SU-DHL-6 (cell line): ENCODE measurements around the gene CYP4F11.
"Not testable (repeated sequence)": the region's sequence is repeated elsewhere in the genome, so short reads cannot be mapped to it uniquely, and the experiment has no call there.

Source experiments
- H2AFZ ChIP-seq: fragments of 200-600 bp; sonication (generic); 2 replicates; pipeline ENCODE4 v1.6.1; 2014; ENCODE audit warnings: low read depth, mild to moderate bottlenecking, moderate library complexity, mixed read lengths, antibody characterized with exemption, low read length; ENCODE audit not compliant: severe bottlenecking
- H3F3A ChIP-seq: fragments of 200-600 bp; shearing (Covaris generic); 2 replicates; pipeline ENCODE4 v1.6.0; 2016; ENCODE audit warnings: antibody characterized with exemption, mild to moderate bottlenecking; ENCODE audit not compliant: insufficient read depth
- H3K27ac ChIP-seq: fragments of 200-600 bp; sonication (generic); 2 replicates; pipeline ENCODE4 v1.5.1; 2016; ENCODE audit warnings: low read depth, mild to moderate bottlenecking, low read length, moderate library complexity, mixed read lengths
- H3K27me3 ChIP-seq: fragments of 200-600 bp; sonication (generic), shearing (Covaris generic); 2 replicates; pipeline ENCODE4 v1.6.0; 2014; ENCODE audit warnings: mild to moderate bottlenecking, low read length
- H3K36me3 ChIP-seq: fragments of 200-600 bp; sonication (generic); 2 replicates; pipeline ENCODE4 v1.6.1; 2014; ENCODE audit warnings: mild to moderate bottlenecking, low read length, mixed read lengths
- H3K4me2 ChIP-seq: fragments of 300-600, 200-600 bp; shearing (Covaris generic), sonication (generic); 2 replicates; pipeline ENCODE4 v1.6.0; 2014; ENCODE audit warnings: low read length, low read depth, mild to moderate bottlenecking; ENCODE audit not compliant: poor library complexity, severe bottlenecking
- H3K4me3 ChIP-seq: fragments of 200-600 bp; sonication (generic); 2 replicates; pipeline ENCODE4 v1.5.1; 2014; ENCODE audit warnings: antibody characterized with exemption, low read length, mild to moderate bottlenecking, mixed read lengths; ENCODE audit not compliant: insufficient read depth, poor library complexity, severe bottlenecking
- H3K79me2 ChIP-seq: fragments of 200-600 bp; sonication (generic); 2 replicates; pipeline ENCODE4 v1.6.1; 2014; ENCODE audit warnings: mild to moderate bottlenecking, low read length, moderate library complexity; ENCODE audit not compliant: insufficient read depth
- H3K9ac ChIP-seq: fragments of 200-600 bp; sonication (generic); 2 replicates; pipeline ENCODE4 v1.7.0; 2014; ENCODE audit warnings: mild to moderate bottlenecking, low read length
- H3K9me2 ChIP-seq: fragments of 200-600 bp; sonication (generic); replicated peaks from 2 replicates; pipeline ENCODE4 v1.6.1; 2014; ENCODE audit warnings: low read length; ENCODE audit not compliant: insufficient read depth
- H3K9me3 ChIP-seq: fragments of 200-600 bp; sonication (generic); 2 replicates; pipeline ENCODE4 v1.6.1; 2014; ENCODE audit warnings: low read length, mixed read lengths; ENCODE audit not compliant: insufficient read depth
- H4K20me1 ChIP-seq: fragments of 200-600 bp; sonication (generic); 2 replicates; pipeline ENCODE4 v1.6.1; 2014; ENCODE audit warnings: low read depth, mild to moderate bottlenecking, antibody characterized with exemption, low read length, moderate library complexity, mixed read lengths
- CTCF ChIP-seq: fragments of 200-600 bp; sonication (generic); IDR thresholded peaks from one replicate; pipeline ENCODE4 v1.5.1; 2017; ENCODE audit warnings: antibody characterized with exemption, mild to moderate bottlenecking, low read length, moderate library complexity; ENCODE audit not compliant: insufficient read depth, poor library complexity, severe bottlenecking
- EZH2phosphoT487 ChIP-seq: fragments of 200-600 bp; sonication (generic), shearing (Covaris generic); conservative IDR thresholded peaks from 2 replicates; pipeline ENCODE4 v1.6.1; 2018; ENCODE audit warnings: mild to moderate bottlenecking, antibody characterized with exemption, low read length, moderate library complexity, mixed read lengths

Gene CYP4F11

GRCh38 chr19:15976836-15977689, 42.7 kb upstream of the CYP4F11 start:
- H3K27ac ChIP-seq, result no peak overlapping the region
- H3K4me2 ChIP-seq, result no peak overlapping the region
- no peaks in the 10 kb centered on the region for H3K36me3 ChIP-seq
- TF ChIP-seq EZH2phosphoT487 (no peak), CTCF (no peak)
- H4K20me1 ChIP-seq, result no peaks in the 10 kb centered on the region
- no peaks in the 10 kb centered on the region for H3K27me3 ChIP-seq
- H2AFZ ChIP-seq, result no peak overlapping the region
- H3F3A ChIP-seq, result no peaks in the 10 kb centered on the region
- H3K4me3 ChIP-seq, result no peak overlapping the region
- H3K9ac ChIP-seq, result no peak overlapping the region
- no peaks in the 10 kb centered on the region for H3K9me2 ChIP-seq
- H3K9me3 ChIP-seq, result no peaks in the 10 kb centered on the region
- no peaks in the 10 kb centered on the region for H3K79me2 ChIP-seq

- Histone ChIP-seq H3K4me2 (no peak overlapping the region), H3F3A (no peaks in the 10 kb centered on the region), H3K27ac (no peak overlapping the region), H3K9ac (no peak overlapping the region), H3K4me3 (no peak overlapping the region), H3K9me3 (no peaks in the 10 kb centered on the region), H2AFZ (no peak overlapping the region), H3K27me3 (no peaks in the 10 kb centered on the region), H4K20me1 (no peaks in the 10 kb centered on the region), H3K79me2 (no peaks in the 10 kb centered on the region), H3K9me2 (no peaks in the 10 kb centered on the region), H3K36me3 (no peaks in the 10 kb centered on the region)
- TF ChIP-seq CTCF, result no peak
- TF ChIP-seq EZH2phosphoT487, result no peak
Measured at GRCh38 chr19:15974856-15975255, 40.5 kb upstream of the CYP4F11 start.

- not testable (repeated sequence) for H3K79me2 ChIP-seq, H3F3A ChIP-seq, H3K27me3 ChIP-seq, H3K9me3 ChIP-seq, H3K36me3 ChIP-seq, H4K20me1 ChIP-seq, H3K4me2 ChIP-seq, H2AFZ ChIP-seq, H3K9ac ChIP-seq, H3K9me2 ChIP-seq, H3K4me3 ChIP-seq, H3K27ac ChIP-seq
Measured at GRCh38 chr19:15972043-15972442, 37.7 kb upstream of the CYP4F11 start.

- Histone ChIP-seq H3K36me3 (no peaks in the 10 kb centered on the region), H3F3A (no peaks in the 10 kb centered on the region), H3K4me3 (no peak overlapping the region), H3K9me2 (no peaks in the 10 kb centered on the region), H3K27me3 (no peaks in the 10 kb centered on the region), H2AFZ (no peak overlapping the region), H3K4me2 (no peak overlapping the region), H4K20me1 (no peaks in the 10 kb centered on the region), H3K9ac (no peak overlapping the region), H3K79me2 (no peaks in the 10 kb centered on the region), H3K9me3 (no peaks in the 10 kb centered on the region), H3K27ac (no peak overlapping the region)
- TF ChIP-seq CTCF, result no peak
- no peak for TF ChIP-seq EZH2phosphoT487
Measured at GRCh38 chr19:15971224-15971780, 37.0 kb upstream of the CYP4F11 start.
